ENCODE data around the gene ABR. TPM values are rescaled to one million over a fixed set of nuclear protein-coding genes. Genes with fewer than 3 reads are reported as not detected.

ABR gene
- total and polyA plus RNA-seq, 2 of the 13 experiments (the other 11 are each of a cell fraction or from before 2014, with no cell fraction given): 12.4 to 40.4 TPM

DNA sequence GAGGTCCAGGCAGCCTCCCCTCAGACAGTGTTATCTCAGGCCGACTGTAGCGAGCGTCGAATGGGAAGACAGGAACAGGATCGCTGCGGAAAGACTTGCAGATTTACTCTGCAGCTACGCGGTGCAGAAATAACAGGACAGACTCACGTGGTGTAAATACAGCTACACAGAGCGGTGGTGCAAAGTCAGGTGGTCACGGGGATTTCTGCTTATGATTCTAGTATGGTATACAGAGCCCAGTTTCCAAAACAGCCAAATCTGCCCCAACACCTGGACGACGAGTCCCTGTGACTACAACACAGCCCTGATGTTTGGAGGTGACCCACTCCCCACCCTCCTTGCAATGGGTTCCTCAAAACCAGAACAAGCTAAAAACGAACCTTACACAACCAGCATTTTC lies 40.6 kb upstream of the ABR start:
- 44% methylated on average over 14 of the region's 14 CpGs for WGBS (ENCODE audit: low lambda C conversion rate)
- H3K27me3 ChIP-seq (ENCODE audit: control insufficient read depth in 1 of 2, insufficient read depth in 2 of 2, low read length in 2 of 2): peaks cover 4 to 41% of the 10 kb centered on the region in 2 experiments; a peak in 4 of 5 replicates
- ChIA-PET CTCF (ENCODE audit: low intra/inter-chr PET ratio, low total read pairs) (no interaction called here), POLR2A (no interaction called here)
- FAIRE-seq: no peak
- H4K20me1 ChIP-seq (ENCODE audit: insufficient read depth, low read length): no peaks in the 10 kb centered on the region
- in situ Hi-C loops (cut with HindIII; ENCODE audit: extremely low pct_ligation_motif_present, low pct_unique_long_range_greater_than_20kb) (no loop called here), intact Hi-C loops (cut with micrococcal nuclease; ENCODE audit: unreplicated experiment) (no loop called here)
- TF ChIP-seq ZNF510 (CRISPR knock-in tag; IDR thresholded peaks at IDR 0.05; ENCODE audit: low read depth): no peak
- no peak for TF ChIP-seq ZNF746 (CRISPR knock-in tag; IDR thresholded peaks at IDR 0.05)
- no peak for TF ChIP-seq MLLT10 (CRISPR knock-in tag; IDR thresholded peaks at IDR 0.05)
- no peak for TF ChIP-seq ZC3H13 (CRISPR knock-in tag; IDR thresholded peaks at IDR 0.05)
- TF ChIP-seq, protein P1, sequence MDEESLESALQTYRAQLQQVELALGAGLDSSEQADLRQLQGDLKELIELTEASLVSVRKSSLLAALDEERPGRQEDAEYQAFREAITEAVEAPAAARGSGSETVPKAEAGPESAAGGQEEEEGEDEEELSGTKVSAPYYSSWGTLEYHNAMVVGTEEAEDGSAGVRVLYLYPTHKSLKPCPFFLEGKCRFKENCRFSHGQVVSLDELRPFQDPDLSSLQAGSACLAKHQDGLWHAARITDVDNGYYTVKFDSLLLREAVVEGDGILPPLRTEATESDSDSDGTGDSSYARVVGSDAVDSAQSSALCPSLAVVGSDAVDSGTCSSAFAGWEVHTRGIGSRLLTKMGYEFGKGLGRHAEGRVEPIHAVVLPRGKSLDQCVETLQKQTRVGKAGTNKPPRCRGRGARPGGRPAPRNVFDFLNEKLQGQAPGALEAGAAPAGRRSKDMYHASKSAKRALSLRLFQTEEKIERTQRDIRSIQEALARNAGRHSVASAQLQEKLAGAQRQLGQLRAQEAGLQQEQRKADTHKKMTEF (CRISPR knock-in tag; IDR thresholded peaks at IDR 0.05): no peak
- no peak for ATAC-seq
- H3K9me3 ChIP-seq (ENCODE audit: low read length): no peaks in the 10 kb centered on the region
- H3K9ac ChIP-seq (ENCODE audit: insufficient read depth, low read depth, low read length): no peak overlapping the region
- no TSS peak for BruUV-seq (replicated peaks)
- no peaks in the 10 kb centered on the region for H3K36me3 ChIP-seq (replicated peaks in 1 of 2; ENCODE audit: control insufficient read depth in 1 of 2, insufficient read depth in 2 of 2, low read length in 2 of 2)
- H3K4me3 ChIP-seq (replicated peaks in 1 of 3; ENCODE audit: insufficient read depth in 1 of 3, low read depth in 2 of 3, low read length in 3 of 3): no peak overlapping the region
- H3K79me2 ChIP-seq (ENCODE audit: insufficient read depth, low read length): no peaks in the 10 kb centered on the region
- no peak for DNase-seq (ENCODE audit: low spot score)
- no peak overlapping the region for H2AFZ ChIP-seq (ENCODE audit: low read length)
- no peaks in the 10 kb centered on the region for H3K4me1 ChIP-seq (ENCODE audit: insufficient read depth, low read length)
- no peak overlapping the region for H3K4me2 ChIP-seq (ENCODE audit: low read depth, low read length)
- H3K27ac ChIP-seq (ENCODE audit: extremely low read length, insufficient read depth, low read length): no peak overlapping the region

DNA sequence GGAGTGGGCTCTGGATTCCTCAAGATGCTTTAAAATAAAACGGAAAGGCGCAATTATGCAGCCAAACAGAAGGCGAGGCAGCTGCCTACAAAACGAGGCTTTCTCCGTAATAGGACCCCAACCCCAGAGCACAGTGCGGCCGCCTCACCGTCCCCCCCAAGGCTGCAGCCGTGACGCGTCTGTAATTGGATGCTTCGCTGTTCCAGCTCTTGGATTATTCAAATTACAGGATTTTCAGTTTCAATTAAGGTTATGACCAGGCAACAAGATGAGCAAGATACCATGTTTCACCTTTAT lies 37.3 kb upstream of the ABR start:
- no peaks in the 10 kb centered on the region for H4K20me1 ChIP-seq (ENCODE audit: insufficient read depth, low read length)
- ChIA-PET CTCF (ENCODE audit: low intra/inter-chr PET ratio, low total read pairs) (no interaction called here), POLR2A (no interaction called here)
- no peaks in the 10 kb centered on the region for H3K36me3 ChIP-seq (replicated peaks in 1 of 2; ENCODE audit: control insufficient read depth in 1 of 2, insufficient read depth in 2 of 2, low read length in 2 of 2)
- no peaks in the 10 kb centered on the region for H3K79me2 ChIP-seq (ENCODE audit: insufficient read depth, low read length)
- no peak overlapping the region for H2AFZ ChIP-seq (ENCODE audit: low read length)
- H3K27me3 ChIP-seq (ENCODE audit: control insufficient read depth in 1 of 2, insufficient read depth in 2 of 2, low read length in 2 of 2): peaks cover 6 to 54% of the 10 kb centered on the region in 2 experiments
- no peak for ATAC-seq
- 65% methylated on average over 11 of the region's 12 CpGs for WGBS (ENCODE audit: low lambda C conversion rate)
- no peak overlapping the region for H3K27ac ChIP-seq (ENCODE audit: extremely low read length, insufficient read depth, low read length)
- no peak overlapping the region for H3K9ac ChIP-seq (ENCODE audit: insufficient read depth, low read depth, low read length)
- intact Hi-C loops (cut with micrococcal nuclease; ENCODE audit: unreplicated experiment): no loop called here
- in situ Hi-C loops (cut with HindIII; ENCODE audit: extremely low pct_ligation_motif_present, low pct_unique_long_range_greater_than_20kb): no loop called here
- H3K4me1 ChIP-seq (ENCODE audit: insufficient read depth, low read length): no peaks in the 10 kb centered on the region
- FAIRE-seq: no peak
- DNase-seq (ENCODE audit: low spot score): no peak
- no peak overlapping the region for H3K4me3 ChIP-seq (replicated peaks in 1 of 3; ENCODE audit: insufficient read depth in 1 of 3, low read depth in 2 of 3, low read length in 3 of 3)
- BruUV-seq (replicated peaks): no TSS peak
- H3K4me2 ChIP-seq (ENCODE audit: low read depth, low read length): no peak overlapping the region
- H3K9me3 ChIP-seq (ENCODE audit: low read length): no peaks in the 10 kb centered on the region
- TF ChIP-seq PHF21A (CRISPR knock-in tag; IDR thresholded peaks at IDR 0.05) (no peak), TEAD3 (CRISPR knock-in tag; optimal IDR thresholded peaks at IDR 0.05; ENCODE audit: borderline replicate concordance) (no peak), ZNF468 (CRISPR knock-in tag; IDR thresholded peaks at IDR 0.05) (no peak), ZNF547 (CRISPR knock-in tag; IDR thresholded peaks at IDR 0.05) (no peak), CENPX (CRISPR knock-in tag; IDR thresholded peaks at IDR 0.05) (no peak), NFIB (CRISPR knock-in tag; IDR thresholded peaks at IDR 0.05; ENCODE audit: borderline replicate concordance) (no peak), ZNF484 (CRISPR knock-in tag; IDR thresholded peaks at IDR 0.05; ENCODE audit: borderline replicate concordance, low read depth) (no peak), HIVEP1 (CRISPR knock-in tag; IDR thresholded peaks at IDR 0.05) (no peak), POLR2AphosphoS5 (IDR thresholded peaks at IDR 0.05; ENCODE audit: low read depth, low read length) (no peak), ZNF75D (CRISPR knock-in tag; IDR thresholded peaks at IDR 0.05; ENCODE audit: borderline replicate concordance) (no peak), KAT2B (IDR thresholded peaks at IDR 0.05; ENCODE audit: borderline replicate concordance, low read depth, low read length) (no peak), ZNF670 (CRISPR knock-in tag; IDR thresholded peaks at IDR 0.05; ENCODE audit: borderline replicate concordance) (no peak), ZNF207 (IDR thresholded peaks at IDR 0.05; ENCODE audit: borderline replicate concordance) (no peak)
- TF ChIP-seq, protein P2, sequence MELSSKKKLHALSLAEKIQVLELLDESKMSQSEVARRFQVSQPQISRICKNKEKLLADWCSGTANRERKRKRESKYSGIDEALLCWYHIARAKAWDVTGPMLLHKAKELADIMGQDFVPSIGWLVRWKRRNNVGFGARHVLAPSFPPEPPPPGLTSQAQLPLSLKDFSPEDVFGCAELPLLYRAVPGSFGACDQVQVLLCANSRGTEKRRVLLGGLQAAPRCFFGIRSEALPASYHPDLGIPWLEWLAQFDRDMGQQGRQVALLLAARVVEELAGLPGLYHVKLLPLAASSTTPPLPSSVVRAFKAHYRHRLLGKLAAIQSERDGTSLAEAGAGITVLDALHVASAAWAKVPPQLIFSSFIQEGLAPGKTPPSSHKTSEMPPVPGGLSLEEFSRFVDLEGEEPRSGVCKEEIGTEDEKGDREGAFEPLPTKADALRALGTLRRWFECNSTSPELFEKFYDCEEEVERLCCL (CRISPR knock-in tag; IDR thresholded peaks at IDR 0.05; ENCODE audit: borderline replicate concordance): no peak
